ENCODE data around the gene RNF166. TPM values are rescaled to one million over a fixed set of nuclear protein-coding genes. Genes with fewer than 3 reads are reported as not detected.

The RNF166 gene
- total and polyA plus RNA-seq, 5 experiments from 2014 or later = 79.4 to 230 (median 104) TPM

DNA sequence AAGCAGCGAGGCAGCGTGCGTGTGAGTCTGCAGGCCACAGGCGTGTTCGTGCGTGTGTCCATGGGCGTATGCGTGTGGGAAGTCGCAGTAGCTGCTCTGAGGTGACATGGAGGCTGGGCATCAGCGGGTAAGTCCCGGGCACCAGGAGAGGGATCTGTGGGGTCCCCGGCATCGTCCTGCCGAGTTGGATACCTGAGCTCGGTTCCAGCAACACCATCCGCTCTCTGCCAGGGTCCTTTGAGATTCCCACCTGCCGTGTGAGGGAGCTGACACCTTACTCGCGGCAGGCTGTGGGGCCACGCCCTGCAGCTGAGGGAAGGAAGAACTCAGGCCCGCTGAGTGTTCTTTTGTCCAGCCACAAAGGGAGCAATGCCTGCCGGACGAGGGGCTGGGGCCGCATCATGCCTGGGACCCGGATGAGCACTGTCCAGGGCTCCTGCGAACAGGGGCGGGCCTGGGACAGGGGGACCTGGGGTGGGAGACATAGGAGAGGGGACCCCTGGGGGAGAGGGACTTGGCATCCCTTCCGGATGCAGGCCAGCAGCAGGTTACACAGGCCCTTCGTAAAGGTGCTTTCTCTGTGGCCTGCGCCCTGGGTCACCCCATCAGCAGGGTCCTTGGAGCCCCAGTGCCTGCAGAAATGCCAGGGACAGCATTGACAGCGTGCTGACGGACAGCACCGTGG is 14.9 kb downstream of the RNF166 start:
- ATAC-seq (no peak), DNase-seq (no peak)
- Mint-ChIP-seq H3K4me3 (peak overlapping the region in 9 of 10 donors; percentile 29 to 81 (median 64)), H3K36me3 (peaks cover 0 to 5% (median 0%) of the 10 kb centered on the region in 3 donors), H3K27ac (peak overlapping the region in 7 of 10 donors; percentile 44 to 93 (median 82)), H3K4me1 (peaks cover 11 to 52% (median 40%) of the 10 kb centered on the region in 4 donors), H3K27me3 (no peaks in the 10 kb centered on the region), H3K9me3 (no peaks in the 10 kb centered on the region)
- POLR2A ChIA-PET = interaction anchor here (0.6 to 3.7 kb wide), 8 partner anchors 8 to 92 kb away, joined by 3 to 56 read pairs (median 5); no protein-coding TSS in a partner anchor

- Mint-ChIP-seq H3K27me3 (no peaks in the 10 kb centered on the region), H3K36me3 (no peaks in the 10 kb centered on the region)
These were observed 15.7 kb downstream of the RNF166 start for GRCh38 chr16:88690341-88691128.

DNA sequence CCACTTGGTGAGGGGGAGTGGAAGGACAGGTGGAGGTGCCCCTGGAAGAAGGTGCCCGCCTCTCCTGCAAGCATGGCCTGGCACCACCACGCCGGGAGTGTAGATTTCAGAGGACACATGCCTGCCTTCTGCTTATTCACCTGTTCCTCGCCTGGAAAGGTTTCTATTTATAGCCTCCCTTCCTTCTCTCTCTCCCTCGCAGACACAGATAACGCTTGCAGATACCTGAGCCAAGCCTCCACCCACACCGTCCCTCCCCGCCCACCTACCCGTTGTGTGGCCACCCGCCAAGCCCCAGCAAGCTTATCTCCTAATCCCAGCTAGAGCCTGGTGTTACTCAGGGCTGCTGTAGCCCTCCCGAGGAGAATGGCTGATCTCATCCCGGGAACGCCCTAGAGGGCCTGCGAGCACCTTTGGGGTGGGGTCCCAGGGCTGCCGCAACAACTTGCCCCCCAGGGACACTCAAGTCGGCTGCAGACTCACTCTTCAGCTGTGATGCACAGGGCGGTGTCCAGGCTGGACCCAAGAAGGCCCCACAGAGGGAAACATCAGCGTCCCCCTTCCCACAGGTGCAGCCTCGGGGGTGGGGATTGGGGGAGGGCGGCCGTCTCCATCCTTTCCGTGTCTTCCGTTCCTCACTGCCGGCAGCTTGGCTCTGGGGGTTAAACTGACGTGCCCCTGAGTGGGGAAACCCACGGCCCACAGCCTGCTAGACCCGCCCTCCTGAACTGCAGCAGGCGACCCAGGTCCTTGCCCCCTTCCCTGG is 18.0 kb downstream of the RNF166 start:
- H3K27ac Mint-ChIP-seq = peak overlapping the region in 6 of 10 donors; percentile 20 to 71 (median 36)

More at GRCh38 chr16:88690341-88691128, 15.7 kb downstream of the RNF166 start:
- ATAC-seq = no peak
- H3K9me3 Mint-ChIP-seq = no peaks in the 10 kb centered on the region
- DNase-seq = no peak
- peak overlapping the region in 8 of 10 donors; percentile 29 to 69 (median 60) for H3K4me3 Mint-ChIP-seq
- H3K4me1 Mint-ChIP-seq = peaks cover 11 to 52% (median 40%) of the 10 kb centered on the region in 4 donors
- POLR2A ChIA-PET = interaction anchor here (0.6 to 6.1 kb wide), 9 partner anchors 8 to 58 kb away, joined by 4 to 96 read pairs (median 6); no protein-coding TSS in a partner anchor
- H3K27ac Mint-ChIP-seq = peak overlapping the region in 8 of 10 donors; percentile 31 to 89 (median 73)

GRCh38 chr16:88687676-88688012 is 18.6 kb downstream of the RNF166 start:
- H3K9me3 Mint-ChIP-seq = no peaks in the 10 kb centered on the region
- H3K4me3 Mint-ChIP-seq = peak overlapping the region in 4 of 10 donors; percentile 7 to 45 (median 34)
- H3K4me1 Mint-ChIP-seq = peaks cover 9 to 65% (median 45%) of the 10 kb centered on the region in 4 donors
- H3K27me3 Mint-ChIP-seq = no peaks in the 10 kb centered on the region
- DNase-seq (no peak), ATAC-seq (no peak)
- H3K36me3 Mint-ChIP-seq = no peaks in the 10 kb centered on the region
- peak overlapping the region in 3 of 10 donors; percentile 25 to 71 (median 37) for H3K27ac Mint-ChIP-seq
- POLR2A ChIA-PET = interaction anchor here (0.7 to 6.1 kb wide), 6 partner anchors 9 to 406 kb away, joined by 3 to 96 read pairs (median 4); partner anchors contain the start of gene ACSF3

More for the DNA sequence above, 18.0 kb downstream of the RNF166 start:
- DNase-seq = no peak
- no peak for ATAC-seq
- Mint-ChIP-seq H3K36me3 (no peaks in the 10 kb centered on the region), H3K4me3 (peak overlapping the region in 6 of 10 donors; percentile 7 to 45 (median 21)), H3K27me3 (no peaks in the 10 kb centered on the region), H3K4me1 (peaks cover 13 to 69% (median 47%) of the 10 kb centered on the region in 4 donors), H3K9me3 (no peaks in the 10 kb centered on the region)
- POLR2A ChIA-PET = interaction anchor here (0.7 to 6.1 kb wide), 6 partner anchors 9 to 405 kb away, joined by 3 to 96 read pairs (median 5); partner anchors contain the start of gene ACSF3

DNA sequence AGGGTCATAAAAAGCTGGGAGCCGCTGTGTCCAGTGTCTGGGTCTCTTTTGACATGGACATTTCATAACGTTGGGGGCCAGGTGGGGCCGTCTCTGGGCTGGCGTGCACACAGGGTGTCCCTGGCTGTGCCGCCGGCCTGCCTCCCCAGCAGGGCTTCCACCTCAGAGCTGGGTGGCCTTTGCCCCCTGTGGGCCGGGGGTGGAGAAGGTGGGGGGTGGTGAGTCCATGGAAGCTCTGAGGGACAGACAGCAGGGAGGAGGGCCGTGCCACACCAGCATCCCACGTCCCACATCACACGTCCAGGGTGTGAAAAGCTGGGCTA is 19.0 kb downstream of the RNF166 start:
- POLR2A ChIA-PET = interaction anchor here (0.7 to 6.1 kb wide), 5 partner anchors 10 to 406 kb away, joined by 3 to 96 read pairs (median 5); partner anchors contain the start of gene ACSF3
- ATAC-seq (no peak), DNase-seq (no peak)
- Mint-ChIP-seq H3K4me3 (peak overlapping the region in 8 of 10 donors; percentile 11 to 82 (median 58)), H3K9me3 (no peaks in the 10 kb centered on the region), H3K36me3 (no peaks in the 10 kb centered on the region), H3K27ac (no peak overlapping the region), H3K27me3 (no peaks in the 10 kb centered on the region), H3K4me1 (peaks cover 11 to 64% (median 45%) of the 10 kb centered on the region in 4 donors)

DNA sequence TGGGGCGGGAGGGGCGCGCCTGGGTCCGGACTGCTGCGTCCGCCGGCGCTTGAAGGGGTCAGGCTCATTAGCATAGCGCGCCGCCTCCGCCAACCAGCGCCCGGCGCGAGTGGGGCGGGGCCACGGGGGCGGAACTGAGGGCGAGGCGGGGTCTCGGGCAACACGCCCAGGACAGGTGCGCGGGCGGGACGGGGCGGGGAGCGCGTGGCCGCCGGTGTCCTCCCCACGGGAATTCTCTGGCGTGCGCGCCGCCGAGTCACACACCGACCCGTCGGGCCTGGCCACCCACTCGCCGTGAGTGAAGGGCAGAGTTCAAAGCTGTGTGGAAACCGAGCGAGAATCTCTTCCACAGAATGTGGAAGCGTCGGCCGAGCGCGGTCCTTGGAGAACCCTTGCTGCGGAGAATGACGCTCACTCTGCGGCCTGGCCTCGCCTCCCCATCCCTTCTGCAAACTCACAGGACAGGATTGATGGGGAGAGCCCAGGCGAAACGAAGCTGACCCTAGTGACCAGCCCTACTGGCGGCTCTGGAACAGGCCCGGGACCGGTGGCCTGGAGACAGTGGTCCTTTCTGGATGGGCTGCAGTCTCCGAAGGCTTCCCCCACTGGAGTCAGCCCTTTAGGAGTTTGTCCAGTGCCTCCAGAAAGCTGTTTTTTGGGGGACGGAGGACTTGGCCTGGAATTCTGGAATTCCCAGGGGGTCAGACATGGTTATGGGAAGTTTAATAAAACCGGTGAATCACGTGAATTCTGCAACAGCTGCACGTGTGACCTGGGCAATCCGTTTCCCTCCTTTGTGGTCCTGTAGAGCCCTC is 19.6 kb downstream of the RNF166 start, which contains the start of gene SNAI3:
TSS of gene SNAI3 (minus strand) at position 69 of the 815 bp plus-strand sequence. CDS start 101 bp downstream, outside the sequence.
- H3K4me1 Mint-ChIP-seq = peaks cover 12 to 64% (median 45%) of the 10 kb centered on the region in 4 donors
- H3K4me3 Mint-ChIP-seq = peak within 1 kb of the TSS; percentile 75 to 90 (median 82)
- H3K9me3 Mint-ChIP-seq = no peaks in the 10 kb centered on the region
- ATAC-seq = peak; percentile 74
- H3K27ac Mint-ChIP-seq = peak within 1 kb of the TSS in 9 of 10 donors; percentile 37 to 89 (median 73)
- H3K27me3 Mint-ChIP-seq = no peaks in the 10 kb centered on the region
- peak; percentile 59 to 87 (median 77) for DNase-seq
- H3K36me3 Mint-ChIP-seq = no peaks in the 10 kb centered on the region
- POLR2A ChIA-PET = interaction anchor here (0.7 to 6.1 kb wide), 6 partner anchors 10 to 407 kb away, joined by 3 to 96 read pairs (median 10); partner anchors contain the start of genes ACSF3, CTU2 and RNF166

DNA sequence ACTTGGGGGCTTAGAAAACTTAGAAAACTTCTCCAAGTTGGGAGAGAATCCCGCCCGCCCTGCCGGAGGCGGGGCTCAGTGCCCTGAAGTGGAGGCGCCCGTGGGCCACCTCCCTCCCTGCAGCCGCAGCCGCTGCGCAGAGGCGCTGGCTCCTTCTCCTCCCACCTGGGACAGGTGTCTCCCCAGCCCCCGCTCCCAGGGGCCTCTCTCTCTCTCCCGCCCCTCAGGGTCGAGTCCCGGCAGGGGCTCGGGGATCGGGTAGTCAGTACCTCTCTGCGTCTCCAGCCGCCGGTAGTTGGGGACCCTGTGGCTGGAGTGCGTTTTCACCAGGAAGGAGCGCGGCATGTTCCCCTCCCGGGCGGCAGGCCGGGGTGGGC is 20.2 kb downstream of the RNF166 start:
- ATAC-seq (peak; percentile 49 to 60), DNase-seq (peak in 7 of 10 donors; percentile 30 to 58 (median 44))
- H3K4me1 Mint-ChIP-seq = peaks cover 14 to 64% (median 46%) of the 10 kb centered on the region in 4 donors

DNA sequence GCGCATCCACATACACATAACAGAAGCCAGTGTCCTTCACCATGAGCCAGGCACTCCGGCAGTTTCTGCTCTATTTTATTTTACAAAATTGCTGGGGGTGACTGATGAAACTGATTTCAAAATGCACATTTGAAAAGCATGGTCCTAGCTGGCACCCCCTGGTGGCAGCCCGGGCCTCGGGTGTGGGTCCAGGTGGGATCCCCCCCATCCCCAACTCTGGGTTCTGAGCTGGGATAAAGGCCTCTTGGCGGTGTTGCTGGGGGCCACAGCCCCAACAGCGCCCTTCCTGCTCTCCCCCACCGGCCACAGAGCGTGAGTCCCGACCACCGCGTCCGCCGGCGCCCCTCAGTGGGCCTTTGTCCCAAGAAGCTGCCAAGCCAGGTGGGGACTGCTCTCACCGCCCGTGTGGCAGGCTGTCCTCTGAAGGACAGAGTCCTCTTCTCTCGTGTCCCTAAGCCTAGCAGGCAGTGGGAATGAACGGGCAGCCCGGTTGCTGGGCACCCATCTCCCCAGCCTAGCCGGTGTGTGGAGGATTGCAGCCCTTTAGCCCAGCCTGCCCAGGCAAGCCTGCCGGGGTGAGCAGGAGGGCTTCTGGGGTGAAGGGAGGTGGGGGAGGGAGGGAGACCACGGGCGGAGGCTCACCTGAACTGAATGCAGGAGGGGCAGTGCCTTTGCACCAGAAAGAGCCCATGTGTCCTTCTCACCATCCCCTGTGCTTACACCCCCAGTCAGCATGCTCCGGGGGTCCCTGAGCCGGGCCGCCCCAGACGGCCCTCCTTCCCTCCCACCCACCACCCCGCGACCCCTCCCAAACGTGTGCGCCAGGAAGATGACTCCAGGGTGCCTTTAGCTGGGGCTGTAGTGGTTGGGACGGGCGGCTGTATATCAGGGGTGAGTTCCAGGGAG is 20.8 kb downstream of the RNF166 start:
- peaks cover 0 to 4% (median 4%) of the 10 kb centered on the region in 3 donors for H3K36me3 Mint-ChIP-seq
- POLR2A ChIA-PET = interaction anchor here (0.7 to 6.1 kb wide), 9 partner anchors 12 to 127 kb away, joined by 3 to 96 read pairs (median 6); partner anchors contain the start of genes CTU2, MVD and RNF166
- DNase-seq = peak; percentile 45 to 80 (median 59)

More for the DNA sequence above, 20.2 kb downstream of the RNF166 start:
- H3K36me3 Mint-ChIP-seq = peaks cover 0 to 1% (median 0%) of the 10 kb centered on the region in 3 donors
- H3K4me3 Mint-ChIP-seq = peak overlapping the region; percentile 75 to 90 (median 82)
- H3K9me3 Mint-ChIP-seq = no peaks in the 10 kb centered on the region
- POLR2A ChIA-PET = interaction anchor here (2.2 to 6.1 kb wide), 3 partner anchors 11 to 20 kb away, joined by 14 to 96 read pairs (median 17); partner anchors contain the start of genes CTU2 and RNF166
- H3K27ac Mint-ChIP-seq = peak overlapping the region in 6 of 10 donors; percentile 47 to 86 (median 72)
- no peaks in the 10 kb centered on the region for H3K27me3 Mint-ChIP-seq

DNA sequence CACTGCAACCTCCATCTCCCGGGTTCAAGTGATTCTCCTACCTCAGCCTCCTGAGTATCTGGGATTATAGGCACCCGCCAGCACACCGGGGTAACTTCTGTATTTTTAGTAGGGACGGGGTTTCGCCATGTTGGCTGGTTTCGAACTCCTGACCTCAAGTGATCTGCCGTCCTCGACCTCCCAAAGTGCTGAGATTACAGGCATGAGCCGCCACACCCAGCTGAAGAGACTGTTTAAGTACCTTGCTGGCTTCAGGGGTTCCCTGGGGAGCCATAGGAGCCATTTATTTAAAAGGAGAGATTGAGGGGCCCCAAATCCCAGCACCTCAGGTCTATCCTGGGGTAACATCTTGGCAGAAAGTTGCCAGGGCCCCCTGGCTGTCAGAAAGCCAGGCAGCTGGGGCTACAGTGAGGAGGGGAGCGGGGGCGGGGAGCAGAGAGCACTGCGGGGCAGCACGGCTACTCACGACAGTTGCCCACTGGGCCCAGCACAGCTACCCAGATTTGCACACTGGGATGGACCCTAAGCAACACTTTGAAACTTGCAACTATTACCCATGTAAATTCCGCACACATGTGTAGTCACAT is 21.5 kb downstream of the RNF166 start:
- H3K4me3 Mint-ChIP-seq = peak overlapping the region; percentile 19 to 90 (median 79)
- peaks cover 9 to 63% (median 39%) of the 10 kb centered on the region in 4 donors for H3K4me1 Mint-ChIP-seq

More for the DNA sequence above, 20.8 kb downstream of the RNF166 start:
- peak overlapping the region; percentile 75 to 90 (median 82) for H3K4me3 Mint-ChIP-seq
- H3K27me3 Mint-ChIP-seq = no peaks in the 10 kb centered on the region
- peak overlapping the region in 9 of 10 donors; percentile 37 to 89 (median 73) for H3K27ac Mint-ChIP-seq
- H3K4me1 Mint-ChIP-seq = peaks cover 9 to 64% (median 44%) of the 10 kb centered on the region in 4 donors
- peak; percentile 28 to 39 for ATAC-seq
- no peaks in the 10 kb centered on the region for H3K9me3 Mint-ChIP-seq

More for the DNA sequence above, 21.5 kb downstream of the RNF166 start:
- Mint-ChIP-seq H3K27ac (peak overlapping the region in 7 of 10 donors; percentile 27 to 88 (median 38)), H3K36me3 (peaks cover 0 to 6% (median 4%) of the 10 kb centered on the region in 3 donors), H3K27me3 (no peaks in the 10 kb centered on the region), H3K9me3 (no peaks in the 10 kb centered on the region)
- ATAC-seq = no peak
- DNase-seq = no peak
- POLR2A ChIA-PET = interaction anchor here (0.9 to 6.1 kb wide), 8 partner anchors 12 to 127 kb away, joined by 3 to 96 read pairs (median 6); partner anchors contain the start of genes CTU2, MVD and RNF166

Data from naive thymus-derived CD8-positive, alpha-beta T cell (primary cell).